RPMI7951 (cell line): ENCODE data around the gene NIPAL4. TPM values are rescaled to one million over a fixed set of nuclear protein-coding genes. Genes with fewer than 3 reads are reported as not detected.
"Not testable (repeated sequence)": the region's sequence is repeated elsewhere in the genome, so short reads cannot be mapped to it uniquely, and the experiment has no call there.

Experiments used
- DNase-seq: peaks from one replicate; pipeline ENCODE4 v3.0.0-alpha.2; 2012; ENCODE audit warnings: low read depth
- total RNA-seq: library from RNA; depleted of rRNA; stranded (reverse); fragments of >200 nt; shearing (Covaris generic); gene quantifications from 2 replicates; pipeline ENCODE4 v1.2.3, GENCODE V29; 2014; rRNA removed

Gene NIPAL4
- 0.10 and 0.48 TPM in 2 replicates for total RNA-seq

DNA sequence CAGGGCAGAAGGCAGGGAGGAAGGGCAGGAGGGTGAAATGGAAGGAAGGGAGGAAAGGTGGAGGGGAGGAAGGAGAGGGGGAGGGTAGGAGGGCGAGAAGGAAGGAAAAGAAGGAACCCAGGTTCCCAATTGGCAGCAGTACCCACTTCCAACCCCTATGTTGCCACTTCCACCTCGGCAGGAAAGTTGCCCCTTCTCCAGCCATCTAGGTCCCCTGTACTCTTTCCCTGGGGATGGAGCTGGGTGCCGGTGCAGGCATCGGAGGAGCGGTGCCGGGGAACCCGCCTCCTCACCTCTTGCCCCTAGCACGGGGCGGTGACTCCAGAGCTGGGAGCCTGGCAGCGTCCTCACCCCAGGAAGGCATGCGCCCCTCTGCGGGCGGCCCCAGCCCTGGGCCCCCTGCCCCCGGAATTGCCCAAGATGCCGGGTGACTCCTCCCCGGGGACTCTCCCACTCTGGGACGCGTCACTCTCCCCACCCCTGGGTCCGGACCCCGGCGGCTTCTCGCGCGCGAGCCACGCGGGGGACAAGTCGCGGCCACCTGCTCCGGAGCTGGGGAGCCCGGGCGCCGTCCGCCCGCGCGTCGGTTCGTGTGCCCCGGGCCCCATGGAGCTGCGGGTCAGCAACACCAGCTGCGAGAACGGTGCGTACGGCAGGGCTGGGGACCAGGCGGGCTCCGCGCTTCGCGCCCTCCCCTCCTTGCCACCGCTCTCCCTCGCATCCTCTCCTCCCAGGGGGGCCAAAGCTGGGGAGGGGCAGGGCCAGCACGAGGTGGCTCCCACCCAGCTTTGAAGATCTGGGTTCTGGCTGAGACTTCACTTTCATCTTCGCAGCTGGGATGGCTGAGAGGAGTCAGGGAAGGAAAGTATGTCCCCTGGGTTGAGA lies at the start of gene NIPAL4:
Gene NIPAL4 (plus strand): TSS at position 499 of the 885 bp plus-strand sequence. CDS start 108 bp downstream, at position 607.
- no peak for DNase-seq

DNA sequence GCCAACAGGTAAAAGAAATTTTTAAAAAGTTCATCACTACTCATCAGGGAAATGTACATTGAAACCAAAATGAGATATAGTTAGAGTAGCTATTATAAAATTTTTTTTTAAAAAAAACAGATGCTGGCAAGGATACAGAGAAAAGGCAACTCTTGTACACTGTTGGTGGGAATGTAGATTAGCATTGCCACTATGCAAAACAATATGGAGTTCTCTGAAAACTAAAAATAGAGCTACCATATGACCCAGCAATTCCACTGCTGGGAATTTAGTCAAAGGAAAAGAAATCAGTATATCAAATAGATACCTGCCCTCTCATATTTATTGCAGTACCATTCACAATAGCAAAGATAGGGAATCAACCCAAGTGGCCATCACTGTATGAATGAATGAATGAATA lies 44.2 kb upstream of the NIPAL4 start:
- DNase-seq = no peak

DNA sequence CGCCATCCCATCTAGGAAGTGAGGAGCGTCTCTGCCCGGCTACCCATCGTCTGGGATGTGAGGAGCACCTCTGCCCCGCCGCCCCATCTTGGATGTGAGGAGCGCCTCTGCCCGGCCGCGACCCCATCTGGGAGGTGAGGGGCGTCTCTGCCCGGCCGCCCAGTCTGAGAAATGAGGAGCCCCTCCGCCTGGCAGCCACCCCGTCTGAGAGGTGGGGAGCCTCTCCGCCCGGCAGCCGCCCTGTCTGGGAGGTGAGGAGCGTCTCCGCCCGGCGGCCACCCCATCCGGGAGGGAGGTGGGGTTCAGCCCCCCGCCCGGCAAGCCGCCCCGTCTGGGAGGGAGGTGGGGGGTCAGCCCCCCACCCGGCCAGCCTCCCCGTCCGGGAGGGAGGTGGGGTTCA lies 40.5 kb upstream of the NIPAL4 start:
- DNase-seq = not testable (repeated sequence)

DNA sequence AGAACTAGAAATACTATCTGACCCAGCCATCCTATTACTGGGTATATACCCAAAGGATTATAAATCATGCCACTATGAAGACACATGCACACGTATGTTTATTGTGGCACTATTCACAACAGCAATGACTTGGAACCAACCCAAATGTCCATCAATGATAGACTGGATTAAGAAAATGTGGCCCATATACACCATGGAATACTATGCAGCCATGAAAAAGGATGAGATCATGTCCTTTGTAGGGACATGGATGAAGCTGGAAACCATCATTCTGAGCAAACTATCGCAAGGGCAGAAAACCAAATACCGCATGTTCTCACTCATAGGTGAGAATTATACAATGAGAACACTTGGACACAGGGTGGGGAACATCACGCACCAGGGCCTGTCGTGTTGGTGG lies 30.1 kb upstream of the NIPAL4 start:
- not testable (repeated sequence) for DNase-seq

DNA sequence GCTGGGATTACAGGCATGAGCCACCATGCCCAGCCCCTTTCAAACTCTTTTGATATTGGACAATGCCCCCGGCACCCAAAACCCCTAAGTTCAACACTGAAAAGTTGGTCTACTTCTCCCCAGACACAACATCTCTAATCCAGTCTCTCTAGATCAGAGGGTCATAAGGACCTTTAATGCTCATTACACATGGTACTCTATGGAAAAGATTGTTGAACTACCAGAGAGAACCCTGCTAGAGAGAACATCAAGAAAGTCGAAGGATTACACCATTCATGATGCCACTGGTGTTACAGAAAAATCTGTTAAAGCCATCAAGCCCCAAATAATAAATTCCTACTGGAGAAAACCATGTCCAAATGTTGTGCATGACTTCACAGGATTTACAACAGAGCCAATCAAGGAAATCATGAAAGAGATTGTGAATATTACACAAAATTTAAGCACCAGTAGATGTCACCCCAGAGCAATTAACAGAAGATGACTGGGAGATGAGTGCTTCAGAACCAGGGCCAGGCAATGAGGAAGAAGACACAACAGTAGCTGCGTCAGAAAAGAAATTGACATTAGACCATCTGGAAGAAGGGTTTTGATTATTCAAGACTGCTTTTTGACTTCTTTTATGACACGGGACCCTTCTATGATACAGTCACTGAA lies 28.3 kb upstream of the NIPAL4 start:
- DNase-seq = peak; percentile 69

DNA sequence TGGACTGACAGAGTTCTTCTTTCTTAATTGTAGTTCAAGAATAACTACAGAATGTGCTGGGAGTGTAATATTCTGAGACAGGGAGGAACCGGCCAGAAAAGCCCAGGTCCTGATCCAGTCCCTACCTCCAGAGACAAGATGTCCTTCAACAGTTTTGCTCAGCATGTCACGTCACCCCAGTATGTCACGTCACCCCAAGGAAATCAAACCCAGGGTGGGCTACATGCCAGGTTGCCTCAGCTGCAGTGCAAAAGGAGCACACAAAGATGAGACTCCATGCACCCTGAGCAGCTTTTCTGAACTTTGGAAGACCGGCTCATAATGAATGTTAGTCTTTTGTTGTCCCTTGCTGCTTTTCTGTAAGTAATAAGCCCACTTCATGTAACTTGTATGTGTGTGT lies 25.9 kb upstream of the NIPAL4 start:
- no peak for DNase-seq

DNA sequence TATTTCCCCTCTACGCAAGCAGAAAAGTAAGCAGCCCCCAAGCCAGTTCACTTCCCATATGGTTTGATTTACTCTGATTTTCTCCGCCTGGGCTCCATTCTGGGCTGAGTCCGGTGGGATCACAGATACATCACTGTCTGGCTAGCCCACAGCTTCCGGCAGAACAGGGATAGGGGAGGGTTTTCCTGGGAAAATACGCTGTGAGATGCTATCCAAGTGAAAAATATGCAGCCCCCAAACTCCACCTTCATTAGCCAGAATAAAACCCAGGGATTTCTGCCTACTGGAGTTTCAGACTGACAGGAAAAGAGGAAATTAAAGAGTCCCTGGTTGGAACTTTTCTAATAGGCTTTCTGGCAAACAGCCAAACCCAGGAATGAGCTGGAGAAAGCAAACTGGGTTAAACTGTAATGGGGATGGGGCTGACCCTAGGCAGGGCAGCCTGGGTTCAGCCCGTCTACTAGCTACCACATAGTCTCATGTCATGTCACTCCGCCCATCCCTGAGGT lies 16.9 kb upstream of the NIPAL4 start:
- no peak for DNase-seq

DNA sequence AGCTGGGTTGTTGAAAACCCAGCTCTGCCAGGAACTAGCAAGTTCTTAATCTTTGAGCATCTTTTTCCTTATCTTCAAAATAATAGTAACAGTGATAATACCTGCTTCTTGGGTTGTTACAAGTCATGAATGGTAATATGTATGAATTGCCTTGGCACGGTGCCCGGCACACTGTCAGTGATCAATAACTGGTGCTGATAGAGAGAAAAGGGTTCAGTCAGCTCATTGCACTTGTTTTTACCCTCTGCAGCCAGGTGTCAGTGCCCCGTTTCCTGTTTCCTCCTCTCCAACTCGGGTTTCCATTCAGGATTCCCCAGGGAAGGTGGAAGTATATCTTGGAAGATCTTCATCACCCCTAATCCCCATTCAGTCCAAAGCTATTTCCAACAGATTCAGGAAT lies 15.8 kb upstream of the NIPAL4 start:
- no peak for DNase-seq

DNA sequence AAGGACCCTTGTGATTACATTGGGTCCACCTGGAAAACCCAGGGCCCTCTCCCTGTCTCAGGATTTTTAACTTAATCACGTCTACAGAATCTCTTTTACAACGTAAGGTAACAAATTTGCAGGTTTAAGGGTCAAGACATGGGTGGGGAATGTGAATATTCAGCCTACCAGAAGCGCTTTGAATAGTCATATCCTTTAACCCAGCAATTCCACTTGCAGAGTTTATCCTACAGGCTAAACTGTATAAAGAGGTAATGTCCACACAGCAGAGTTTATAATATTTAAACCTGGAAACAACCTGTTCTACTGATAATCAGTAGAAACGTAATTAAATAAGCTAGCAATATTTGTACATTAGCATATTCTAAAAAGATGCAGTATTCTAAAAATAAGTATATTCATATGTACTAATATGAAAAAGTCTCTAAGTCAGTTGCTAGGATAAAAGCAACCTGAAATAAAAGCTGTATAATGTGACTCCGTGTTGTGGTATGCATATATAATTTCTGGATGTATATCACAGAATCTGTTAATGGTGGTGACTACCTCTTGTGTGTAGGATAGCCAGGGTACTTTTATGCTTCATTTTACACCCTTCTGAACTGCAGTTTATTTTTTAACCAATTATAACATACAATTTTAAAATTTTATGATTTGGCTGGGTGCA lies 14.1 kb upstream of the NIPAL4 start:
- no peak for DNase-seq

DNA sequence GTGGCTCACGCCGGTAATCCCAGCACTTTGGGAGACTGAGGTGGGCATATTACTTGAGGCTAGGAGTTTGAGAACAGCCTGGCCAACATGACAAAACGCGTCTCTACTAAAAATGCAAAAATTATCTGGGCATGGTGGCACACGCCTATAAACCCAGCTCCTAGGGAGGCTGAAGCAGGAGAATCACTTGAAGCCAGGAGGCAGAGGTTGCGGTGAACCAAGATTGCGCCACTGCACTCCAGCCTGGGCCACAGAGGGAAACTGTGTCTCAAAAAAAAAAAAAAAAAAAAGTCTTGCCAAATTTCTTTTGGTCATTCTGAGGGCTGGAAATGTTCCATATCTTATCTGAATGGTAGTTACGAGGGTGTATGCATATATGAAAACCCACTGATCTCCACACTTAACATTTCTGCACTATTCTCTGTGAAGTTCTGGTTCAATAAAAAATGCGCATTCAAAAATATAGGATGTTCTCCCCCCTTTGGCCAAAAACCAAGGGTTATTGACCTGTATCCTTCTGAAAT lies 13.5 kb upstream of the NIPAL4 start:
- no peak for DNase-seq

DNA sequence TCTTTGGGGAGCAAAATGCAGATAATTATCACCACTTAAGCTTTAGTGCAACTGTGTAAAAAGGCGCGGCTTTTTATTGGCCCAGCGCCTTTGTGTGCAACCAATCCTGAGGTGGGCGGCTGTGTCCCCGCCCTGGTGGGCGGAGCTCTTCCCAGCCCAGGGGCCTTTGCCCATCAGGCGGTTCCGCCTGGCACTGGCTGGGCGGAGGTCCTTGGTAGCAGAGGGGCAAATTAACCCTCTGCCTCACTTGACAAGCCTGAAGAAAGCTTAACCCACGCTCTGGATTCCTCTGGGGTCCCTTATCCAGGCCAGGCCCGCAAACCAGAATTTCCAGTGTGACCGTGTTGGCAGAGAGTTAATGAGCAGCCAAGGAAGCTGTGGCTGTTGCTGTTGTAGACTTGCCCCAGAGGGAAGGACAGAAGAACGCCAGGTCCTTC lies 12.8 kb upstream of the NIPAL4 start:
- DNase-seq = no peak

DNA sequence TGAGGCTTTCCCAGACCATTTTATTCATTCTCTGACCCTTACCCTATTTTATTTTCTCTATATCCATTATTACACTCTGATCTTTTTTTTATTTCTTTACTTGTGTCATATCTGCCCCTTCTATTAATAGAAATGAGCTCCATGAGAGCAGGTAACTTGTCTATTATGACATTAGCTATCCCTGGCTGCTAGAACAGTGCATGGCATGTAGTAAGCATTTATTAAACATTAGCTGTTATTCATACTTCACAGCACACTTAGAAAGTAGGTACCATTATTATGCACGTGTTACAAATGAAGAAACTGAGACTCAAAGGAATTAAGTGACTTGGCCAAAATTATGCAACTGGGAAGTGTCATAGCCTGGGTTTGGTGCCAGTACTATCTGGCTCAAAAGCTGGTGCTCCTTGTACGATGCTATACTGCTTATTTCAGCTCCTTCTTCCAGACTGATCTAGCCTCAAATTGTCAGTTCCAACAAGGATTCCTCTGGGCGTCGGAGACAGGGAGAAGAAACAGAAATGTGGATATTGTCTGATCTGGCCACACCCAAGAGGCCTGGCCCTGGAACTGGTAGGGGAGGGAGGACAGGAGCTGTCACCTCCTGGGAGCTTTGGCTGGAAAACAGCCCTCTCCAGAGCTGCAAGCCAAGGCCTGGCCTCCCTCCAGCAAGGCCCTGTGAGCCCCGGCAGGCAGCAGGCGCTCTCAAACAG lies 10.8 kb upstream of the NIPAL4 start:
- DNase-seq = no peak

DNA sequence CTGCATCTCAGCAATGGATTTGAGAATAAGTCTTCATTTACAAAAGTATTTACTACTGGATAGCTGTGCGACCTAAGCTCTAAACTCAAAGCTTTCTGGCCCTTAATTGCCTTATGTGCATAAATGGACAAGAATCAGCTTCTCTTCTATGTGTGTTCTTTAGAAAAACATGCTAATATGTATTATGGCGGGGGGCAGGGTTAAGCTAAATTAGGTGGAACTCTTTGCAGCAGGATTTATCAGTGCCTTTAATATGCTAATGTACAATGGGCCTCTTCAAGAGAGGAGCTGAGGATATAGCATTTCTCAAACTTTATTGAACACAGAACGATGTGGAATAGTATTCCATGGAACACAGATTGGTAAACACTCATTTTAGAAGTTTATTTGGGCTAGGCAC lies 10.0 kb upstream of the NIPAL4 start:
- no peak for DNase-seq

DNA sequence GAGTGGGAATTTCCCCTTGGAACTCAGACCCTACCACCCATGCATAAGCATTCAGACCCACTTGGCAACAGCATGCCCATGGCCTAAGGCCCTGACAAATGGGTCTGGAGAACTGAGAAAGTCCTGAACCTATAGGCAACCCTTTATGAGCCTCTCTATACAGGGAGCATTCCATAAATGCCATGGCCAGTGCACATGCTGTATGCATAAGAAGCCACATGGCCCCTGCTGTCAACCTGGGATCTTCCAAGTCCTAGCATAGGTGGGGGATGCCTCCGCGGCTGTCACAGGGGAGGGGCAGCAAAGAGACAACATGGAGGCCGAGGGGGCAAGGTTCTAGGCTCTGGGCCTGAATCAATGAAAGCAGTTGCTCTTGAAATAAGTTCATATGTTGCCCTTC lies 8.2 kb upstream of the NIPAL4 start:
- no peak for DNase-seq

DNA sequence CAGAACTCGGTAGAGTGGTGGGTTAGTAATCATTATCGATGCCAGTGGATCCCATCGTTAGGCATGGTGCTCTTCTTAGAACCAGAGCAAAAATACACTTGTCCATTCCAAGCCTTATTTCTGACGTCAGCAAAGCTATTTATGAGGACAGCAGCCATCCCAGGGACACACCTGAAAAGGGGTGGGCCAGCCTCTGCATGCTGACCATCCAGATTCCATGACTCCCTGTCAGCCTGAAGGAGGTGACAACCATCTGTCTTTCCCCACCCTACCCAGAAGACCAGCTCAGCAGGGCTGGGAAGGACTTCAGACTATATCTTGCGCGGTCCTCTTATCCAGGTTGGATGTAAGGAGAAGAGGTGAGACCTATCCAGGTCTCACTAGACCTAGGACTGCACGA lies 5.7 kb upstream of the NIPAL4 start:
- DNase-seq = no peak

DNA sequence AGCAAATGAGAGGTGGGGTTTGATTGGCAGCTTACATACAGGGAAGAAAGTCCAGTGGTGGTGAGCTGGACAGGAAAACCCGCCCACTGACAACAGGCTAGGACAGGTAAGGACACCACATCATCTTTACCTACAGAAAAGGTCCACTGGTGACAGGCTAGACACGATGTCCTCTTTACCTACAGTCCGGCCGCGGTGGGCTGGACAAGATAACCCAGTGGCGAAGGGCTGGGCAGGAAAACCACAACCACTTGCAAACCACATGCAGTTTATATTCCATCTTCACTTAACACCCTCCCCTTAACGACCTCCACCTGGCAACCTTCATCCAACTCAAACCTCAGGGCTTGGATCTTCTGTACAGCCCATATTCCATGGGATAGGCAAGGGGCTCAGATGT lies 5.0 kb upstream of the NIPAL4 start:
- DNase-seq = no peak

DNA sequence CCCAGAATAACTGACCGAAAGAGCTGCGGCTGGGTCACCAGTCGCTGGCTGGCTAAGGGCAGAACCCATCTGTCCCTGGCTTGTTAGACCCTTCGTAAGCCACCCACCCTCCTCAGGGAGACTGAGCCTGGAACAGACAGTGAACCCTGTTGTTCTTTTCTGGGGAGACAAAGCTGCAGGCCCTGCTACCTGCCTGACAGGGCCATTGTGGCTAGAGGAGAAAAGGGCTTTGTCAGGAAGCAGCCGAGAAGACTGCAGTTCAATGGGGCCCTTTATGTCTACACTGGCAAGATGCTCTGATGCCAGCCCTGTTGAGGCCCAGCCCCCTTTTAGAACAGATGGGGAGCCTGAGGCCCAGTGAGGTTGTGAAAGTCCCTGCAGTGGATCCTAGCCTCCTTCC lies 3.7 kb upstream of the NIPAL4 start:
- peak; percentile 9 for DNase-seq

DNA sequence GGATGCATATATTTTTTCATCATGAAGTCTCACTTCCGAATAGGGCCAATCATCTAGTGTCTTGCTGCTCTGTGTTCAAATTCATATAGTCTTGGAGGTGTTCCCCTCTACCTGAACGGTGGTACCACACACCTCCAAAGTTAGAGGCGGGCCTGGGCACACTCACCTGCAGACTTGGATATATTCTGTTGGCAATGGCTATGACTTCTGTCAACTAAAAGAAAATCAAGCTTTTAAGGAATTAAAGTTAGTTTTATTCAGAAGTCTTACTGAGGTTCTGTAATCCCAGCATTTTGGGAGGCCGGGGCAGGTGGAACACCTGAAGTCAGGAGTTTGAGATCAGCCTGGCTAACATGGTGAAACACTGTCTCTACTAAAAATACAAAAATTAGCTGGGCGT lies 2.6 kb upstream of the NIPAL4 start:
- no peak for DNase-seq

DNA sequence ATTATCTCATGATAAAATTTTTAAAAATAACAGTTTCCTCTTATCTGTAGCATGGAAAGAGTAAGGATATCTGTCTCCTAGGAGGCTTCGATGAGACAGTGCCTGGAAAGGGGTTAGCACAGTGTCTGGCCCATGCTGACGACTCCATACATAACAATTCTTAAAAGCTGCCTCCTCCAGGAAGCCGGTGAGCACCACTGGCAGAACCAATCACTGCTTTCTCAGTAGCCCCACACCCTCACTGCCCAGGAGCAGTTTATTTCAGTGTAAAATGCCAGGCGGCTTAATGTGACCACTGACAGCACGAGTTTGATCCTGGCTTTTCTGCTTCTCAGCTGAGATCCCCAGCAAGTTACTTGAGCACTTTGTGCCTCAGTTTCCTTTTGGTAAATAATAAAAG lies 1.2 kb upstream of the NIPAL4 start:
- DNase-seq = no peak

DNA sequence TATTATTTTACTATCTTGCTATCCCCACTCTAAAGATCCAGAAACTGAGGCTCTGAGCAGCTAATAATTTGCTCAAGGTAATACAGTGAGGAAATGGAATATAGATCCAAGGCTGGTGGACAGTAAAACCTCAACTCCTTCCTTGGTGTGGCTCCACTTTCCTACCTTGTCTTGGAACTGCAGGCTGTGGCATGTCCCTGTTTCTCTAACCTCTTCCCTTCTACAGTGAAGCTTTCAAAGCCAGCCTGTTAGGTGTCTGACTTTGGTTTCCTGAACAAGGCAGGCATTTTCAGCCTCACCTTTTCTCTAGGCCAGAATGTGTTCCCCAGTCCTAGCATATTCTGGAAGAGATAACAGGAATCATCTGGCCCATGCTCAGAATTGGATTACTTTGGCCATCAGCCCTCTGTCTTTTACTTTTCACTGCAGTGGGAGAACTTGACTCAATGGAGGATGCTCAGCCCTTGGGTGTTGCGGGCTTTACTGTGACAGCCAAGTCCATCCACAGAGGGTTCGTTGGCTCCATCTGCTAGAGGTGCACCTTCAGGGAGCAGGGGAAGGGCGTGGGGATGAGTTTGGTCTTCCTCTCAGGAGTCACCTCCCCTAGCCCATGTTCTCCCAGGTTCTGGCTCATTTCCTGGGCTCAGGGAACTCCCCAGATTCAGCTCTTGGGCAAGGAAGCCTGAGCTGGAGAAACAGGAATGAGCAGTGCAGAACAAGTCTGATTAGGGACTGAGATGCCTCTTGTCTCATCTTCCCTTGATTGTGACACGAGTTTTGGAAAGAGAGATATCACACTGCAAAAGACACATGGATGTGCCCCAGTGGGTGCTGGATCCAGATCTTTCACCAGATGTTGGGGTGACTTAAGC lies 1.1 kb downstream of the NIPAL4 start:
- DNase-seq = no peak

DNA sequence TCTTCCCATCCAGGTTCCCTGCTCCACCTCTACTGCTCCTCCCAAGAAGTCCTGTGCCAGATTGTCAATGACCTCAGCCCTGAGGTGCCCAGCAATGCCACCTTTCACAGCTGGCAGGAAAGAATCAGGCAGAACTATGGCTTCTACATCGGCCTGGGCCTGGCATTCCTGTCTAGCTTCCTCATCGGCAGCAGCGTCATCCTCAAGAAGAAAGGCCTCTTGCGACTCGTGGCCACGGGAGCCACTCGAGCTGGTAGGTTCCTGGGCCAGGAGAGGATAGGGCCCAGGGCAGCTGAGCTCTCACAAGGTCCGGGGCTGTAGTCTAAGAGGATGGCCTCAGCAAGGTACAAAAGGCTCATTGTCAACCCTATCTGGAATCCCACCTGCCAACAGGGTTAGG lies 3.1 kb downstream of the NIPAL4 start:
- peak; percentile 17 for DNase-seq
